ENCODE measurements around the gene OLR1.

Gene OLR1

GRCh38 chr12:10174986-10175614 is 3.2 kb upstream of the OLR1 start:
- Histone ChIP-seq H3K14ac (ENCODE audit: low read length) (no peak overlapping the region), H3K4me1 (ENCODE audit: control insufficient read depth in 2 of 2, insufficient read depth in 1 of 2, low read depth in 1 of 2, low read length in 2 of 2) (no peaks in the 10 kb centered on the region), H2AFZ (ENCODE audit: low read length) (no peak overlapping the region), H2BK5ac (ENCODE audit: low read length) (no peak overlapping the region), H3K4me3 (ENCODE audit: low read length in 2 of 2) (no peak overlapping the region), H2BK15ac (ENCODE audit: low read length) (no peak overlapping the region), H3K9me3 (replicated peaks in 1 of 2; ENCODE audit: control insufficient read depth in 2 of 2, insufficient read depth in 1 of 2, low read depth in 1 of 2, low read length in 2 of 2) (no peaks in the 10 kb centered on the region), H3K4ac (ENCODE audit: low read length) (no peak overlapping the region), H3K27me3 (ENCODE audit: control insufficient read depth in 3 of 3, insufficient read depth in 3 of 3, low read depth in 1 of 3, low read length in 3 of 3) (peaks cover 0 to 12% (median 0%) of the 10 kb centered on the region in 3 experiments), H3K36me3 (replicated peaks in 1 of 2; ENCODE audit: control insufficient read depth in 2 of 2, insufficient read depth in 2 of 2, low read length in 2 of 2) (no peaks in the 10 kb centered on the region), H3K79me1 (ENCODE audit: low read depth, low read length) (no peaks in the 10 kb centered on the region), H4K8ac (ENCODE audit: low read depth, low read length) (no peak overlapping the region), H2BK12ac (ENCODE audit: low read length) (no peak overlapping the region), H2BK120ac (ENCODE audit: low read depth, low read length) (no peak overlapping the region), H2AK5ac (ENCODE audit: low read depth, low read length) (no peak overlapping the region), H3K9ac (ENCODE audit: low read depth, low read length, poor library complexity) (no peak overlapping the region), H3K4me2 (ENCODE audit: insufficient read depth, low read length, poor library complexity, severe bottlenecking) (no peak overlapping the region), H3K18ac (ENCODE audit: low read length) (no peak overlapping the region), H3K23ac (ENCODE audit: low read depth, low read length, poor library complexity) (no peak overlapping the region), H3K27ac (replicated peaks; ENCODE audit: low read length) (no peak overlapping the region), H4K91ac (ENCODE audit: low read depth, low read length, poor library complexity) (no peak overlapping the region)
- DNase-seq (ENCODE audit: low spot score), result no peak
- no CpG with 5 or more reads among the region's 2 CpGs for WGBS, 2 donors (ENCODE audit: extremely low coverage in 2 of 2, insufficient read length in 2 of 2, insufficient replicate concordance in 1 of 2)

GRCh38 chr12:10170216-10170615 is 1.7 kb downstream of the OLR1 start:
- Histone ChIP-seq H2AFZ (ENCODE audit: low read length) (no peak overlapping the region), H3K4me1 (ENCODE audit: control insufficient read depth in 2 of 2, insufficient read depth in 1 of 2, low read depth in 1 of 2, low read length in 2 of 2) (no peaks in the 10 kb centered on the region), H3K4me2 (ENCODE audit: insufficient read depth, low read length, poor library complexity, severe bottlenecking) (no peak overlapping the region), H3K18ac (ENCODE audit: low read length) (no peak overlapping the region), H2BK5ac (ENCODE audit: low read length) (no peak overlapping the region), H3K4ac (ENCODE audit: low read length) (no peak overlapping the region), H3K36me3 (replicated peaks in 1 of 2; ENCODE audit: control insufficient read depth in 2 of 2, insufficient read depth in 2 of 2, low read length in 2 of 2) (no peaks in the 10 kb centered on the region), H3K9ac (ENCODE audit: low read depth, low read length, poor library complexity) (no peak overlapping the region), H2BK15ac (ENCODE audit: low read length) (no peak overlapping the region), H3K23ac (ENCODE audit: low read depth, low read length, poor library complexity) (no peak overlapping the region), H3K4me3 (ENCODE audit: low read length in 2 of 2) (no peak overlapping the region), H2BK12ac (ENCODE audit: low read length) (no peak overlapping the region), H3K9me3 (replicated peaks in 1 of 2; ENCODE audit: control insufficient read depth in 2 of 2, insufficient read depth in 1 of 2, low read depth in 1 of 2, low read length in 2 of 2) (no peaks in the 10 kb centered on the region), H3K14ac (ENCODE audit: low read length) (no peak overlapping the region), H2AK5ac (ENCODE audit: low read depth, low read length) (no peak overlapping the region), H2BK120ac (ENCODE audit: low read depth, low read length) (no peak overlapping the region), H3K27ac (replicated peaks; ENCODE audit: low read length) (no peak overlapping the region), H4K8ac (ENCODE audit: low read depth, low read length) (no peak overlapping the region), H3K27me3 (ENCODE audit: control insufficient read depth in 3 of 3, insufficient read depth in 3 of 3, low read depth in 1 of 3, low read length in 3 of 3) (no peaks in the 10 kb centered on the region), H4K91ac (ENCODE audit: low read depth, low read length, poor library complexity) (no peak overlapping the region), H3K79me1 (ENCODE audit: low read depth, low read length) (no peaks in the 10 kb centered on the region)
- no CpG with 5 or more reads among the region's 5 CpGs for WGBS, 2 donors (ENCODE audit: extremely low coverage in 2 of 2, insufficient read length in 2 of 2, insufficient replicate concordance in 1 of 2)
- no peak for DNase-seq (ENCODE audit: low spot score)

GRCh38 chr12:10169104-10169503 is 2.8 kb downstream of the OLR1 start:
- H3K9me3 ChIP-seq (replicated peaks in 1 of 2; ENCODE audit: control insufficient read depth in 2 of 2, insufficient read depth in 1 of 2, low read depth in 1 of 2, low read length in 2 of 2), result no peaks in the 10 kb centered on the region
- no peak overlapping the region for H3K23ac ChIP-seq (ENCODE audit: low read depth, low read length, poor library complexity)
- no CpG with 5 or more reads among the region's 3 CpGs for WGBS, 2 donors (ENCODE audit: extremely low coverage in 2 of 2, insufficient read length in 2 of 2, insufficient replicate concordance in 1 of 2)
- H2BK12ac ChIP-seq (ENCODE audit: low read length), result no peak overlapping the region
- H2BK5ac ChIP-seq (ENCODE audit: low read length), result no peak overlapping the region
- no peak overlapping the region for H3K27ac ChIP-seq (replicated peaks; ENCODE audit: low read length)
- H3K4me1 ChIP-seq (ENCODE audit: control insufficient read depth in 2 of 2, insufficient read depth in 1 of 2, low read depth in 1 of 2, low read length in 2 of 2), result no peaks in the 10 kb centered on the region
- no peaks in the 10 kb centered on the region for H3K79me1 ChIP-seq (ENCODE audit: low read depth, low read length)
- no peak overlapping the region for H3K4me3 ChIP-seq (ENCODE audit: low read length in 2 of 2)
- no peaks in the 10 kb centered on the region for H3K36me3 ChIP-seq (replicated peaks in 1 of 2; ENCODE audit: control insufficient read depth in 2 of 2, insufficient read depth in 2 of 2, low read length in 2 of 2)
- no peak overlapping the region for H2AK5ac ChIP-seq (ENCODE audit: low read depth, low read length)
- no peak overlapping the region for H4K8ac ChIP-seq (ENCODE audit: low read depth, low read length)
- no peak overlapping the region for H3K14ac ChIP-seq (ENCODE audit: low read length)
- no peak overlapping the region for H2AFZ ChIP-seq (ENCODE audit: low read length)
- H3K4me2 ChIP-seq (ENCODE audit: insufficient read depth, low read length, poor library complexity, severe bottlenecking), result no peak overlapping the region
- H3K18ac ChIP-seq (ENCODE audit: low read length), result no peak overlapping the region
- H3K9ac ChIP-seq (ENCODE audit: low read depth, low read length, poor library complexity), result no peak overlapping the region
- H2BK15ac ChIP-seq (ENCODE audit: low read length), result no peak overlapping the region
- DNase-seq (ENCODE audit: low spot score), result no peak
- no peaks in the 10 kb centered on the region for H3K27me3 ChIP-seq (ENCODE audit: control insufficient read depth in 3 of 3, insufficient read depth in 3 of 3, low read depth in 1 of 3, low read length in 3 of 3)
- H2BK120ac ChIP-seq (ENCODE audit: low read depth, low read length), result no peak overlapping the region
- H4K91ac ChIP-seq (ENCODE audit: low read depth, low read length, poor library complexity), result no peak overlapping the region
- no peak overlapping the region for H3K4ac ChIP-seq (ENCODE audit: low read length)

- no peaks in the 10 kb centered on the region for H3K79me1 ChIP-seq (ENCODE audit: low read depth, low read length)
- H2AK5ac ChIP-seq (ENCODE audit: low read depth, low read length), result no peak overlapping the region
- no peak overlapping the region for H3K23ac ChIP-seq (ENCODE audit: low read depth, low read length, poor library complexity)
- H3K27me3 ChIP-seq (ENCODE audit: control insufficient read depth in 3 of 3, insufficient read depth in 3 of 3, low read depth in 1 of 3, low read length in 3 of 3), result no peaks in the 10 kb centered on the region
- no peak overlapping the region for H2BK120ac ChIP-seq (ENCODE audit: low read depth, low read length)
- H3K4me1 ChIP-seq (ENCODE audit: control insufficient read depth in 2 of 2, insufficient read depth in 1 of 2, low read depth in 1 of 2, low read length in 2 of 2), result no peaks in the 10 kb centered on the region
- no peak overlapping the region for H2BK12ac ChIP-seq (ENCODE audit: low read length)
- WGBS, 2 donors (ENCODE audit: extremely low coverage in 2 of 2, insufficient read length in 2 of 2, insufficient replicate concordance in 1 of 2), result no CpG with 5 or more reads among the region's 5 CpGs
- no peak overlapping the region for H2BK5ac ChIP-seq (ENCODE audit: low read length)
- no peak overlapping the region for H3K4me2 ChIP-seq (ENCODE audit: insufficient read depth, low read length, poor library complexity, severe bottlenecking)
- no peak overlapping the region for H3K9ac ChIP-seq (ENCODE audit: low read depth, low read length, poor library complexity)
- H3K27ac ChIP-seq (replicated peaks; ENCODE audit: low read length), result no peak overlapping the region
- no peaks in the 10 kb centered on the region for H3K9me3 ChIP-seq (replicated peaks in 1 of 2; ENCODE audit: control insufficient read depth in 2 of 2, insufficient read depth in 1 of 2, low read depth in 1 of 2, low read length in 2 of 2)
- no peak overlapping the region for H3K4me3 ChIP-seq (ENCODE audit: low read length in 2 of 2)
- H3K14ac ChIP-seq (ENCODE audit: low read length), result no peak overlapping the region
- H2BK15ac ChIP-seq (ENCODE audit: low read length), result no peak overlapping the region
- no peak for DNase-seq (ENCODE audit: low spot score)
- no peak overlapping the region for H4K8ac ChIP-seq (ENCODE audit: low read depth, low read length)
- H4K91ac ChIP-seq (ENCODE audit: low read depth, low read length, poor library complexity), result no peak overlapping the region
- H3K36me3 ChIP-seq (replicated peaks in 1 of 2; ENCODE audit: control insufficient read depth in 2 of 2, insufficient read depth in 2 of 2, low read length in 2 of 2), result no peaks in the 10 kb centered on the region
- H2AFZ ChIP-seq (ENCODE audit: low read length), result no peak overlapping the region
- no peak overlapping the region for H3K4ac ChIP-seq (ENCODE audit: low read length)
- H3K18ac ChIP-seq (ENCODE audit: low read length), result no peak overlapping the region
Observed at GRCh38 chr12:10167599-10167998, 4.3 kb downstream of the OLR1 start.

Measured in neuronal stem cell (in vitro differentiated cells).